ENCODE measurements around the gene ADGRG3.

GRCh38 chr16:57627184-57627871, 40.8 kb upstream of the ADGRG3 start:
- TF ChIP-seq CTCF (IDR thresholded peaks at IDR 0.05), result no peak
- TF ChIP-seq ZFX (IDR thresholded peaks at IDR 0.05; ENCODE audit: borderline replicate concordance), result no peak
